ENCODE data around the gene DLST.

Gene DLST

DNA sequence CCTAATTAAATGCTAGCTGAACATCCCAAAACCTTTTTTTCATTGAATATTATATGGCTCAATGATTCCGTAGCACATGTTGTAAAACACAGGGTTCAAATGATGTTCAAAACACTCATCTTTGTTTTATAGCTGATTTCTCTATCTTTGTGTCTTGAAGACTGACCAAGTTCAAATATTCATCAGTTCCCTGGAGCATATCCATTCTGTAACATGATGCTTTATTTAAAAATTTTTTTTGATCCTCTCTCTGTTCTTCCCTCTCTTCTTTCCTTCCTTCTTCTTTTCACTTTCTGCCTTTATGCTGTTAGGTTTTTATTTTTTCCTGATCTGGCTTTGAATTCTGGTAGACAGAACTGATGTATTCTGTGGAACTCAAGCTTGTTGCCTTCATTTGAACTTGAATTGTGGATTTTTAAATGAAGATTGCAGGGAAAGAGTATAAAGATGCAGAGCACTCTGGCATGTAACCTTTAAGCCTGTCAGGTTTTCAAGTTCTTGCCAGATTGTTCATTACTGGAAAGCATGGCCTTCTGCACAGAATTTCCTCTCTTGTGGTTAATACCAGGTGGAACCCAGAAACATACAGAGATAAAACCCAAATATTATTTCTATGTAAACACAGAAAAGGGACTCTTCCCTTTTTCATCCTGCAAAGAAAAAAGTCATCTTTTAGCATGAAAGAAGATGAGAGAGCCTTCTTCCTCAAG, 45.3 kb upstream of the DLST start:
- Histone ChIP-seq H2AFZ (no peak overlapping the region), H3K4me2 (ENCODE audit: low read length) (no peak overlapping the region), H3K9ac (no peak overlapping the region), H3K27me3 (ENCODE audit: control insufficient read depth, insufficient read depth, low read length) (no peaks in the 10 kb centered on the region), H3K4me1 (no peaks in the 10 kb centered on the region), H3K4me3 (ENCODE audit: low read depth, low read length) (no peak overlapping the region), H3K9me3 (ENCODE audit: control insufficient read depth, low read length) (no peaks in the 10 kb centered on the region), H3K79me2 (no peaks in the 10 kb centered on the region), H3K36me3 (ENCODE audit: control insufficient read depth, insufficient read depth, low read length) (no peaks in the 10 kb centered on the region), H3K27ac (no peak overlapping the region)
- TF ChIP-seq, protein P1, sequence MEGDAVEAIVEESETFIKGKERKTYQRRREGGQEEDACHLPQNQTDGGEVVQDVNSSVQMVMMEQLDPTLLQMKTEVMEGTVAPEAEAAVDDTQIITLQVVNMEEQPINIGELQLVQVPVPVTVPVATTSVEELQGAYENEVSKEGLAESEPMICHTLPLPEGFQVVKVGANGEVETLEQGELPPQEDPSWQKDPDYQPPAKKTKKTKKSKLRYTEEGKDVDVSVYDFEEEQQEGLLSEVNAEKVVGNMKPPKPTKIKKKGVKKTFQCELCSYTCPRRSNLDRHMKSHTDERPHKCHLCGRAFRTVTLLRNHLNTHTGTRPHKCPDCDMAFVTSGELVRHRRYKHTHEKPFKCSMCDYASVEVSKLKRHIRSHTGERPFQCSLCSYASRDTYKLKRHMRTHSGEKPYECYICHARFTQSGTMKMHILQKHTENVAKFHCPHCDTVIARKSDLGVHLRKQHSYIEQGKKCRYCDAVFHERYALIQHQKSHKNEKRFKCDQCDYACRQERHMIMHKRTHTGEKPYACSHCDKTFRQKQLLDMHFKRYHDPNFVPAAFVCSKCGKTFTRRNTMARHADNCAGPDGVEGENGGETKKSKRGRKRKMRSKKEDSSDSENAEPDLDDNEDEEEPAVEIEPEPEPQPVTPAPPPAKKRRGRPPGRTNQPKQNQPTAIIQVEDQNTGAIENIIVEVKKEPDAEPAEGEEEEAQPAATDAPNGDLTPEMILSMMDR (IDR thresholded peaks at IDR 0.05) = no peak

DNA sequence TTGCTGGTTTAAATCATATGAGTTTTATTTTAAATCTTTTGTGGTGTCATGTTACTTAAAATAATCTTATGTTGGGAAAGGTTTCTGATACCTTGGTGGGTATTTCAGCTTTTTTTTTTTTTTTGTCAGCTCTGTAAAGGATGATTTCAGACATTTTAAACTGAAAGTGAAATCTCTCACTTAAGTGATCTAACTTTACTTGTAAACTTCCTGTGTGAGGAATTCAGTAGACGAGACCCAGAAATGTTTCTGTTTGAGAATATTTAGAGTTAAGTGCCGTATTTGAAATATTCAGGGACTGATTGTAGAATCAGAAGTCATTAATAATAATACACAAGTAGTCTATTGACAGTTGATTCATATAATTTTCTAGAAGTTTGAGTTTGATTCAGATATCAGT, 43.5 kb upstream of the DLST start:
- no peaks in the 10 kb centered on the region for H3K9me3 ChIP-seq (ENCODE audit: control insufficient read depth, low read length)
- TF ChIP-seq, protein P1 (IDR thresholded peaks at IDR 0.05) = no peak
- H2AFZ ChIP-seq = no peak overlapping the region
- H3K27me3 ChIP-seq (ENCODE audit: control insufficient read depth, insufficient read depth, low read length) = no peaks in the 10 kb centered on the region
- H3K4me2 ChIP-seq (ENCODE audit: low read length) = no peak overlapping the region
- no peaks in the 10 kb centered on the region for H3K79me2 ChIP-seq
- H3K27ac ChIP-seq = no peak overlapping the region
- no peaks in the 10 kb centered on the region for H3K36me3 ChIP-seq (ENCODE audit: control insufficient read depth, insufficient read depth, low read length)
- H3K9ac ChIP-seq = no peak overlapping the region
- H3K4me3 ChIP-seq (ENCODE audit: low read depth, low read length) = no peak overlapping the region
- no peaks in the 10 kb centered on the region for H3K4me1 ChIP-seq

DNA sequence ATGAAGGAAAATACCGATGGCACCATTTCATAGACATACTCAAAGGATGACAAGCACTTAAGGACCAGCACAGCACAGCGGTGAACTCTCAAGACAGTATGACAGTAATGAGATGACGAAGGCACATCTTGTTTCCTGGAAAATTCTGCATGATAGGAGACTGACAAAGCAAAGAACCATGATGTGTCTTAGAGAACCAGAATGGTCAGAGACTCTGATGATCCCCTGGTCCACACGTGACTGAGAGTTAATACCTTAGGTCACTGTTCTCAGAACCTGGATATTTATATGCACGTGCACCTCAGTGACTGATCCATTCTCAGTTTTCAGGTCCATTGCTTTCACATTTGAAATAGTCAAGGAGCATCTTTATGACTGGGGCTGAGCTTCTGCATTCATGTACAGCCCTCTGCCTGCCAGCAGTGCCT, 41.1 kb upstream of the DLST start:
- no peaks in the 10 kb centered on the region for H3K9me3 ChIP-seq (ENCODE audit: control insufficient read depth, low read length)

GRCh38 chr14:74841230-74842207, 40.2 kb upstream of the DLST start:
- H3K79me2 ChIP-seq = no peaks in the 10 kb centered on the region
- no peak overlapping the region for H2AFZ ChIP-seq
- no peak overlapping the region for H3K9ac ChIP-seq
- H3K4me1 ChIP-seq = no peaks in the 10 kb centered on the region
- no peak overlapping the region for H3K27ac ChIP-seq
- H3K27me3 ChIP-seq (ENCODE audit: control insufficient read depth, insufficient read depth, low read length) = no peaks in the 10 kb centered on the region
- H3K4me2 ChIP-seq (ENCODE audit: low read length) = no peak overlapping the region
- H3K36me3 ChIP-seq (ENCODE audit: control insufficient read depth, insufficient read depth, low read length) = no peaks in the 10 kb centered on the region
- no peak overlapping the region for H3K4me3 ChIP-seq (ENCODE audit: low read depth, low read length)
- H3K9me3 ChIP-seq (ENCODE audit: control insufficient read depth, low read length) = no peaks in the 10 kb centered on the region
- TF ChIP-seq, protein P1 (IDR thresholded peaks at IDR 0.05) = no peak

More for the DNA sequence above, 41.1 kb upstream of the DLST start:
- Histone ChIP-seq H2AFZ (no peak overlapping the region), H3K4me2 (ENCODE audit: low read length) (no peak overlapping the region), H3K79me2 (no peaks in the 10 kb centered on the region), H3K4me1 (no peaks in the 10 kb centered on the region), H3K36me3 (ENCODE audit: control insufficient read depth, insufficient read depth, low read length) (no peaks in the 10 kb centered on the region), H3K9ac (no peak overlapping the region), H3K27ac (no peak overlapping the region), H3K27me3 (ENCODE audit: control insufficient read depth, insufficient read depth, low read length) (no peaks in the 10 kb centered on the region), H3K4me3 (ENCODE audit: low read depth, low read length) (no peak overlapping the region)
- TF ChIP-seq, protein P1 (IDR thresholded peaks at IDR 0.05) = no peak

Data from parathyroid adenoma (tissue), 2 donors.